CD4-positive, alpha-beta T cell treated with Interferon alpha-2 for 1 hour (primary cell): Measurements from ENCODE around the gene ANKRD13B.

Source experiments
- DNase-seq, 2 donors: peaks; one replicate each; pipeline ENCODE4 v3.0.0-alpha.2; 2020 to 2022

The ANKRD13B gene

GRCh38 chr17:29618272-29619065, 25.5 kb downstream of the ANKRD13B start:
- no peak for DNase-seq

- DNase-seq: no peak
Observed at GRCh38 chr17:29619251-29619650, 26.3 kb downstream of the ANKRD13B start.

GRCh38 chr17:29620271-29620670, 27.3 kb downstream of the ANKRD13B start:
- DNase-seq: no peak

- no peak for DNase-seq
Observed at GRCh38 chr17:29620779-29621500, 28.0 kb downstream of the ANKRD13B start.

- no peak for DNase-seq
Observed at GRCh38 chr17:29621751-29622194, 28.8 kb downstream of the ANKRD13B start.

GRCh38 chr17:29622337-29623282, 29.7 kb downstream of the ANKRD13B start, which contains the start of gene CORO6:
Gene CORO6, minus strand, starts transcription at chr17:29622912. Its CDS starts 1,491 bp downstream, at chr17:29621421.
- DNase-seq: peak; percentile 60 to 77

- no peak for DNase-seq
Observed at GRCh38 chr17:29623283-29623647, 30.3 kb downstream of the ANKRD13B start.

- no peak for DNase-seq
Observed at GRCh38 chr17:29624586-29624985, 31.7 kb downstream of the ANKRD13B start.

- no peak for DNase-seq
Observed at GRCh38 chr17:29625037-29625750, 32.3 kb downstream of the ANKRD13B start.

GRCh38 chr17:29627951-29628350, 35.0 kb downstream of the ANKRD13B start:
- DNase-seq: no peak

GRCh38 chr17:29628644-29629043, 35.7 kb downstream of the ANKRD13B start:
- no peak for DNase-seq

- no peak for DNase-seq
Observed at GRCh38 chr17:29629839-29630238, 36.9 kb downstream of the ANKRD13B start.

- no peak for DNase-seq
Observed at GRCh38 chr17:29630630-29631193, 37.8 kb downstream of the ANKRD13B start.

- no peak for DNase-seq
Observed at GRCh38 chr17:29633886-29634285, 41.0 kb downstream of the ANKRD13B start.

GRCh38 chr17:29640413-29640812, 47.5 kb downstream of the ANKRD13B start:
- no peak for DNase-seq

GRCh38 chr17:29640981-29641642, 48.2 kb downstream of the ANKRD13B start:
- DNase-seq: no peak

GRCh38 chr17:29642171-29642611, 49.3 kb downstream of the ANKRD13B start:
- DNase-seq: no peak

GRCh38 chr17:29643817-29644160, 50.9 kb downstream of the ANKRD13B start:
- DNase-seq: no peak

GRCh38 chr17:29645515-29646051, 52.7 kb downstream of the ANKRD13B start:
- no peak for DNase-seq

- DNase-seq: no peak
Observed at GRCh38 chr17:29648005-29648404, 55.1 kb downstream of the ANKRD13B start.

GRCh38 chr17:29649359-29649758, 56.4 kb downstream of the ANKRD13B start:
- DNase-seq: no peak
